ENCODE data around the gene AP1G2. TPM values are rescaled to one million over a fixed set of nuclear protein-coding genes. Genes with fewer than 3 reads are reported as not detected.

AP1G2 gene
- polyA plus RNA-seq, 1 of the 3 experiments (the other 2 are of a cell fraction): 88.3 TPM

- peaks cover 0 to 6% of the 10 kb centered on the region in 2 experiments for H3K36me3 ChIP-seq (replicated peaks in 1 of 2; ENCODE audit: control insufficient read depth in 1 of 2, insufficient read depth in 2 of 2, low read length in 1 of 2)
- H3K4me2 ChIP-seq: no peak overlapping the region
- 84% methylated on average over 2 of the region's 2 CpGs for WGBS (ENCODE audit: low lambda C conversion rate)
- peaks cover 0 to 26% of the 10 kb centered on the region in 2 experiments; a peak in 2 of 4 replicates for H3K4me1 ChIP-seq (ENCODE audit: control insufficient read depth in 1 of 2, insufficient read depth in 2 of 2, low read depth in 1 of 2, low read length in 1 of 2)
- no peaks in the 10 kb centered on the region for H4K20me1 ChIP-seq (ENCODE audit: insufficient read depth)
- H2AFZ ChIP-seq (ENCODE audit: low read depth): no peak overlapping the region
- ChIA-PET CTCF (interaction anchor here (2.1 to 6.0 kb wide), 4 partner anchors 8 to 69 kb away, joined by 15 to 87 read pairs (median 20); no protein-coding TSS in a partner anchor), POLR2A (no interaction called here)
- no peaks in the 10 kb centered on the region for H3K9me2 ChIP-seq
- no peak overlapping the region for H3K27ac ChIP-seq (ENCODE audit: low read depth in 2 of 2, low read length in 1 of 2)
- no peak overlapping the region for H3K9ac ChIP-seq
- H3K9me3 ChIP-seq: no peaks in the 10 kb centered on the region
- H3K4me3 ChIP-seq (ENCODE audit: low read depth in 2 of 2, low read length in 1 of 2): no peak overlapping the region
- H3K27me3 ChIP-seq (ENCODE audit: insufficient read depth): no peaks in the 10 kb centered on the region
- TF ChIP-seq YY1 (IDR thresholded peaks at IDR 0.05; ENCODE audit: low read depth) (no peak), FOXM1 (IDR thresholded peaks at IDR 0.05; ENCODE audit: low read depth) (no peak), EZH2phosphoT487 (IDR thresholded peaks at IDR 0.05; ENCODE audit: borderline replicate concordance, low read depth) (no peak), RFX5 (IDR thresholded peaks at IDR 0.05; ENCODE audit: low read length) (no peak), MEF2A (IDR thresholded peaks at IDR 0.05; ENCODE audit: borderline replicate concordance, low read depth) (no peak), CTCF (IDR thresholded peaks at IDR 0.05) (no peak), SIN3A (IDR thresholded peaks at IDR 0.05; ENCODE audit: borderline replicate concordance, low read depth, low read length) (no peak), CHD2 (IDR thresholded peaks at IDR 0.05; ENCODE audit: low read length, partially characterized antibody) (no peak), FOXJ3 (CRISPR knock-in tag; IDR thresholded peaks at IDR 0.05) (no peak), NRF1 (IDR thresholded peaks at IDR 0.05; ENCODE audit: low read depth, low read length) (no peak), PBX3 (IDR thresholded peaks at IDR 0.05) (no peak), RCOR1 (IDR thresholded peaks at IDR 0.05; ENCODE audit: low read length) (no peak), GABPA (IDR thresholded peaks at IDR 0.05; ENCODE audit: low read depth) (no peak), SMC3 (IDR thresholded peaks at IDR 0.05; ENCODE audit: low read depth, low read length) (no peak)
- no peak for DNase-seq
- H3F3A ChIP-seq (replicated peaks; ENCODE audit: insufficient read depth): no peaks in the 10 kb centered on the region
- no peaks in the 10 kb centered on the region for H3K79me2 ChIP-seq (ENCODE audit: insufficient read depth)
Observed at GRCh38 chr14:23547924-23548323, 19.7 kb downstream of the AP1G2 start.

- Histone ChIP-seq H3K27ac (ENCODE audit: low read depth in 2 of 2, low read length in 1 of 2) (no peak overlapping the region), H3K27me3 (ENCODE audit: insufficient read depth) (no peaks in the 10 kb centered on the region)
- TF ChIP-seq USF1 (IDR thresholded peaks at IDR 0.05; ENCODE audit: borderline replicate concordance, low read depth) (no peak), RXRA (IDR thresholded peaks at IDR 0.05; ENCODE audit: borderline replicate concordance, low read depth) (no peak), SMC3 (IDR thresholded peaks at IDR 0.05; ENCODE audit: low read depth, low read length) (no peak), ZBTB33 (IDR thresholded peaks at IDR 0.05; ENCODE audit: borderline replicate concordance, low read depth) (no peak), NRF1 (IDR thresholded peaks at IDR 0.05; ENCODE audit: low read depth, low read length) (no peak), GATA2 (CRISPR knock-in tag; IDR thresholded peaks at IDR 0.05) (no peak), TEAD4 (IDR thresholded peaks at IDR 0.05; ENCODE audit: borderline replicate concordance, insufficient read depth) (no peak), MXI1 (IDR thresholded peaks at IDR 0.05; ENCODE audit: low read depth, low read length) (no peak), RFX5 (IDR thresholded peaks at IDR 0.05; ENCODE audit: low read length) (no peak), CHD2 (IDR thresholded peaks at IDR 0.05; ENCODE audit: low read length, partially characterized antibody) (no peak)
Observed at GRCh38 chr14:23546450-23547035, 21.0 kb downstream of the AP1G2 start.

More at GRCh38 chr14:23546450-23547035, 21.0 kb downstream of the AP1G2 start:
- Histone ChIP-seq H3F3A (replicated peaks; ENCODE audit: insufficient read depth) (no peaks in the 10 kb centered on the region), H3K4me3 (ENCODE audit: low read depth in 2 of 2, low read length in 1 of 2) (no peak overlapping the region), H3K4me2 (no peak overlapping the region), H4K20me1 (ENCODE audit: insufficient read depth) (no peaks in the 10 kb centered on the region), H3K79me2 (ENCODE audit: insufficient read depth) (no peaks in the 10 kb centered on the region), H2AFZ (ENCODE audit: low read depth) (no peak overlapping the region), H3K9ac (no peak overlapping the region), H3K36me3 (replicated peaks in 1 of 2; ENCODE audit: control insufficient read depth in 1 of 2, insufficient read depth in 2 of 2, low read length in 1 of 2) (peaks cover 0 to 6% of the 10 kb centered on the region in 2 experiments), H3K9me3 (no peaks in the 10 kb centered on the region), H3K4me1 (ENCODE audit: control insufficient read depth in 1 of 2, insufficient read depth in 2 of 2, low read depth in 1 of 2, low read length in 1 of 2) (peaks cover 0 to 25% of the 10 kb centered on the region in 2 experiments; a peak in 2 of 4 replicates), H3K9me2 (no peaks in the 10 kb centered on the region)
- ChIA-PET POLR2A (no interaction called here), CTCF (interaction anchor here (0.9 to 11.3 kb wide), 4 partner anchors 14 to 66 kb away, joined by 3 to 276 read pairs (median 46); no protein-coding TSS in a partner anchor)
- no peak for DNase-seq
- WGBS (ENCODE audit: low lambda C conversion rate): 83% methylated on average over 10 of the region's 10 CpGs
